CD14-positive monocyte (primary cell): Measurements from ENCODE around the gene LRTM2. TPM values are rescaled to one million over a fixed set of nuclear protein-coding genes. Genes with fewer than 3 reads are reported as not detected.

Experiments
- DNase-seq, 3 donors: peaks; one replicate each; pipeline ENCODE4 v3.0.0-alpha.2; 2011 to 2022
- H2AFZ ChIP-seq: 2 replicates; pipeline ENCODE4 v1.6.0; 2012; ENCODE audit warnings: mild to moderate bottlenecking, low read depth, low read length, inconsistent platforms; ENCODE audit not compliant: insufficient read depth, poor library complexity, severe bottlenecking
- H3K27ac ChIP-seq, 2 donors: 1 replicate in 1 of 2; 2 replicates in 1 of 2; pipeline ENCODE4 v1.5.1; 2012 to 2013; ENCODE audit warnings: low read length in 2 of 2, control low read depth in 1 of 2, inconsistent platforms in 1 of 2, low read depth in 1 of 2, mild to moderate bottlenecking in 1 of 2
- H3K27me3 ChIP-seq, 2 donors: one replicate each; pipeline versions ENCODE4 v1.6.0 to v1.6.1; 2011 to 2013; ENCODE audit warnings: low read length in 2 of 2; ENCODE audit not compliant: control insufficient read depth in 2 of 2, insufficient read depth in 2 of 2
- H3K36me3 ChIP-seq, 2 donors: replicated peaks in 1 of 2; 1 replicate in 1 of 2; 2 replicates in 1 of 2; pipeline versions ENCODE4 v1.5.1 to v1.6.1; 2012 to 2013; ENCODE audit warnings: low read length in 2 of 2, control low read depth in 1 of 2, inconsistent platforms in 1 of 2, mild to moderate bottlenecking in 1 of 2; ENCODE audit not compliant: insufficient read depth in 2 of 2, control insufficient read depth in 1 of 2
- H3K4me1 ChIP-seq, 2 donors: 1 replicate in 1 of 2; 2 replicates in 1 of 2; pipeline versions ENCODE4 v1.5.1 to v1.6.1; 2012 to 2013; ENCODE audit warnings: low read length in 2 of 2, control low read depth in 1 of 2, inconsistent platforms in 1 of 2, mild to moderate bottlenecking in 1 of 2, moderate library complexity in 1 of 2; ENCODE audit not compliant: insufficient read depth in 2 of 2, control insufficient read depth in 1 of 2
- H3K4me2 ChIP-seq: replicated peaks from 2 replicates; pipeline ENCODE3; 2012; ENCODE audit warnings: low read length, moderate library complexity, mild to moderate bottlenecking; ENCODE audit not compliant: poor library complexity, severe bottlenecking; ENCODE audit errors: extremely low read depth
- H3K4me3 ChIP-seq, 3 experiments: fragments of 200-600 bp in 1 of 3; sonication (generic) in 1 of 3; replicated peaks in 1 of 3; 1 replicate in 2 of 3; 2 replicates in 1 of 3; pipeline ENCODE4 v1.5.1; 2011 to 2013; ENCODE audit warnings: low read length in 3 of 3, mild to moderate bottlenecking in 3 of 3, control low read depth in 2 of 3, low read depth in 2 of 3, inconsistent platforms in 1 of 3, moderate library complexity in 1 of 3
- H3K79me2 ChIP-seq: 2 replicates; pipeline ENCODE4 v1.6.0; 2012; ENCODE audit warnings: mild to moderate bottlenecking, control low read depth, inconsistent platforms, low read length, moderate library complexity; ENCODE audit not compliant: insufficient read depth
- H3K9ac ChIP-seq: 2 replicates; pipeline ENCODE4 v1.6.0; 2017; ENCODE audit warnings: low read length, mild to moderate bottlenecking; ENCODE audit not compliant: insufficient read depth, poor library complexity, severe bottlenecking
- H3K9me3 ChIP-seq, 2 donors: replicated peaks in 1 of 2; 1 replicate in 1 of 2; 2 replicates in 1 of 2; pipeline versions ENCODE4 v1.5.1 to v1.6.1; 2012 to 2013; ENCODE audit warnings: low read length in 2 of 2, control low read depth in 1 of 2; ENCODE audit not compliant: control insufficient read depth in 1 of 2, insufficient read depth in 1 of 2
- H4K20me1 ChIP-seq: 2 replicates; pipeline ENCODE4 v1.6.0; 2012; ENCODE audit warnings: mild to moderate bottlenecking, low read length, control low read depth, moderate library complexity; ENCODE audit not compliant: insufficient read depth
- H3K27ac Mint-ChIP-seq, 7 donors: one replicate each; pipeline ENCODE4 v1.8.0; 2020; ENCODE audit warnings: mild to moderate bottlenecking in 7 of 7, mixed read lengths in 7 of 7, moderate library complexity in 6 of 7, inconsistent platforms in 2 of 7
- H3K27me3 Mint-ChIP-seq, 3 donors: one replicate each; pipeline ENCODE4 v1.8.0; 2021 to 2022; ENCODE audit warnings: low read depth in 3 of 3, mild to moderate bottlenecking in 3 of 3, mixed read lengths in 3 of 3, moderate library complexity in 3 of 3, inconsistent platforms in 1 of 3
- H3K36me3 Mint-ChIP-seq, 2 donors: one replicate each; pipeline ENCODE4 v1.8.0; 2020; ENCODE audit warnings: mixed read lengths in 2 of 2, inconsistent platforms in 1 of 2, mild to moderate bottlenecking in 1 of 2
- H3K4me1 Mint-ChIP-seq: one replicate; pipeline ENCODE4 v1.8.0; 2020; ENCODE audit warnings: mild to moderate bottlenecking, mixed read lengths
- H3K4me3 Mint-ChIP-seq, 2 donors: one replicate each; pipeline ENCODE4 v1.8.0; 2020; ENCODE audit warnings: mild to moderate bottlenecking in 2 of 2, mixed read lengths in 2 of 2, moderate library complexity in 1 of 2
- H3K9me3 Mint-ChIP-seq, 7 donors: one replicate each; pipeline ENCODE4 v1.8.0; 2020 to 2022; ENCODE audit warnings: mixed read lengths in 7 of 7, mild to moderate bottlenecking in 6 of 7, moderate library complexity in 6 of 7, inconsistent platforms in 2 of 7
- WGBS: methylation state at CpG from one replicate; pipeline ENCODE4 v1.1.5; 2013; ENCODE audit warnings: missing lambda C conversion rate; ENCODE audit not compliant: insufficient coverage; 5-methylcytosine and 5-hydroxymethylcytosine counted together
- intact Hi-C, 2 donors: fragments of 100-400 bp; cut with micrococcal nuclease; formaldehyde crosslinking; loops; one replicate each; pipeline versions ENCODE4 v1.15.0 to v1.15.1; 2023
- polyA plus RNA-seq, 3 donors: library from polyadenylated mRNA; depleted of rRNA in 1 of 3; unstranded in 2 of 3; stranded (reverse) in 1 of 3; fragments of 300-500 nt in 2 of 3; fragments of >200 nt in 1 of 3; fragmentation: Illumina TruSeq in 2 of 3; gene quantifications; 1 replicate in 2 of 3; 2 replicates in 1 of 3; pipeline ENCODE4 v1.2.3, GENCODE V29; 2012 to 2021
- TF ChIP-seq, protein P1 (sequence below): fragments of 200-600 bp; IDR thresholded peaks from one replicate; pipeline ENCODE4 v1.8.0; 2022; ENCODE audit warnings: antibody characterized with exemption, mild to moderate bottlenecking

LRTM2 gene
- polyA plus RNA-seq, 3 donors, result not detected

DNA sequence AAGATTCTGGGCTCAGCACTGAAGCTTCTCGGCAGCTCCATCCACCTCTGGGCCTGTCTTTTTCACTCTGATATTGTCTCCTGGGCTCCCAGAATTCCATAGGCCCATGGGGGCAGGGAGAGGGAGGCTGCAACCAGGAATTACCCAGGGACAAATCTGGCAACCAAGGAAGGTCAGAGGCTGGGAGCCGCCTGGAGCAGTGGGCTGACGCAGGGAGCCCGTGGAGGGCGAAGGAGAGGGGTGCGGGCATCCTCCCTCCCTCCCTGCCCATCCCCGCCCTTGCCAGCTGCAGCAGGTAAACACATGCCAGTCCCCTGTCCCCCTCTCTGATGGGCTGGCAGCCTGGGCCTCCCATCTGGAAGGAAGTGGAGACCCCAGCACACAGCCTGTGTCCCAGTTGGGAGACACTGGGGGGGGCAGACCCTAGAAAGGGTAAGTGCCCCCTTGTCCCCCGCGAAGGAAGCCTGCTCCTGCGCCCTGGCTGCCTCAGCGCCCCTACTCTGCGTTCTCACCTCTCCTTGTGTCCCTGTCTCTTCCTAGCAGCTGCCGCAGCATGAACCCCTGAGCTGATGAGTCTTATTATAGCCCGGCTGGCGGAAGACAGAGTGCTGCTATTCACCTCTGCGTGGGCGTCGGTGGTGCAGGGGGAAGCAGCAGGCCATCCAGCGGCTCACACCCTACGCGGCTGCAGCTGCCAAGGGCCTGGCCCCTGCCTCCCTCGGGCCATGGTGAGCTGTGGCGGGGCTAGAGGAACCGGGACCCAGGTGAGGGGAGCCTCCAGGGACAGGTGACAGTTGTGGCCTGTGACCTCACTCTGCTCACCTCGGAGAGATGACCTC is 6.7 kb downstream of the LRTM2 start:
- TF ChIP-seq, protein P1, sequence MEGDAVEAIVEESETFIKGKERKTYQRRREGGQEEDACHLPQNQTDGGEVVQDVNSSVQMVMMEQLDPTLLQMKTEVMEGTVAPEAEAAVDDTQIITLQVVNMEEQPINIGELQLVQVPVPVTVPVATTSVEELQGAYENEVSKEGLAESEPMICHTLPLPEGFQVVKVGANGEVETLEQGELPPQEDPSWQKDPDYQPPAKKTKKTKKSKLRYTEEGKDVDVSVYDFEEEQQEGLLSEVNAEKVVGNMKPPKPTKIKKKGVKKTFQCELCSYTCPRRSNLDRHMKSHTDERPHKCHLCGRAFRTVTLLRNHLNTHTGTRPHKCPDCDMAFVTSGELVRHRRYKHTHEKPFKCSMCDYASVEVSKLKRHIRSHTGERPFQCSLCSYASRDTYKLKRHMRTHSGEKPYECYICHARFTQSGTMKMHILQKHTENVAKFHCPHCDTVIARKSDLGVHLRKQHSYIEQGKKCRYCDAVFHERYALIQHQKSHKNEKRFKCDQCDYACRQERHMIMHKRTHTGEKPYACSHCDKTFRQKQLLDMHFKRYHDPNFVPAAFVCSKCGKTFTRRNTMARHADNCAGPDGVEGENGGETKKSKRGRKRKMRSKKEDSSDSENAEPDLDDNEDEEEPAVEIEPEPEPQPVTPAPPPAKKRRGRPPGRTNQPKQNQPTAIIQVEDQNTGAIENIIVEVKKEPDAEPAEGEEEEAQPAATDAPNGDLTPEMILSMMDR, result no peak
- H3K9ac ChIP-seq, result no peak overlapping the region
- no peak overlapping the region for H3K27ac Mint-ChIP-seq

DNA sequence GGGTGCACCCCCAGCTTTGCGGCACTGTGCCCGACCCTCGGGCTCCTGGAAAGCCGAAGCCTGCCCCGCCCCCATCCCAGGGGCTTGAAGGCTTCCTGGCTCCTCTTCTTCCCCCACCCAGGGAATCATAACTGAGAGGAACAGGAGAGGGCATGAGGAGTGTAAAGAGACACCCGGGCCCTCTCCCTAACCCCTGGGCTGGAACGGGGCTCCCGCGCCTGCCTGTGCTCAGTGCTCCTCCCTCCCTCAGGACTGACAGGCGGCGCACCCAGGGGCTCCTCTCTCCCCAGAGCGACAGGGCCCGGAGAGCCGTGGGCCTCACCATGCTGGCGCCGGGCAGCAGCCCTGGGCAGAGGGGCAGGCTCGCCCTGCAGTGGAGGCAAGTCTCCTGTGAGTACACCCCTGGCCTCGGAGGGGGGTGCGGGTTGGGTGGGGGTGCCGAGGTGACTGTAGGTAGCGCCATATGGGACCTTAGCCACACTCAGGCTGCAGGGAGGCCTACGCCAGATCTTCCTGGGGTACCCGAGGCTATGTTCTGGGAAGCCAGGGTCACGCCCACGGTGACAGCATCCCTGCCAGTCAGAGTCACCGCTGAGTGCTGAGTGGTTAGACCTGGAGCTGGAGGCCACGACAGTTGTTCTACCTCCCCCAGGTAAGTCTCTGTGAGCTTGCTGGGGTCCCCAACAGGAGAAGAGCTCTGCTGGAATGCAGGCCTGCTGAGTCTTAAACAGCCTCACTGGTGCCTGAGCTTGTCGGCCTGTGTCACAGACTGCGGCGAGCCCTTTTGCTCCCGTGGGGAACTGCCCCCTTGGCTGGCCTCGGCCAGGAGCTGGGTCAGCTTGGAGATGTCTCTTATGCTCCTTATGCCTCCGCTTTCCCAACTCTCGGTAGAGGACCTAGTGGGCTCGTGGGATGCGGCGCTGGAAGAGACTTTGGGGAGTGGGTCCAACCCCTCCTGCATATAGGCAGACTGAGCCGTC is 7.8 kb downstream of the LRTM2 start:
- Histone ChIP-seq H3K9ac (no peak overlapping the region), H3K4me1 (no peaks in the 10 kb centered on the region), H3K79me2 (no peaks in the 10 kb centered on the region), H3K27ac (no peak overlapping the region), H3K27me3 (peaks cover 2 to 26% of the 10 kb centered on the region in 2 donors), H3K4me2 (no peak overlapping the region), H3K4me3 (no peak overlapping the region), H3K36me3 (no peaks in the 10 kb centered on the region), H4K20me1 (no peaks in the 10 kb centered on the region), H3K9me3 (no peaks in the 10 kb centered on the region), H2AFZ (no peak overlapping the region)
- peaks cover 5% of the 10 kb centered on the region for H3K4me1 Mint-ChIP-seq
- 91% methylated on average over 29 of the region's 38 CpGs for WGBS
- H3K9me3 Mint-ChIP-seq, result peaks cover 0 to 2% (median 0%) of the 10 kb centered on the region in 7 donors
- H3K27me3 Mint-ChIP-seq, result peaks cover 22 to 31% (median 23%) of the 10 kb centered on the region in 3 donors
- H3K36me3 Mint-ChIP-seq, result no peaks in the 10 kb centered on the region
- TF ChIP-seq, protein P1, result no peak
- intact Hi-C loops, result no loop called here
- no peak for DNase-seq
- H3K27ac Mint-ChIP-seq, result no peak overlapping the region
- H3K4me3 Mint-ChIP-seq, result no peak overlapping the region

More for the DNA sequence above, 6.7 kb downstream of the LRTM2 start:
- Histone ChIP-seq H3K4me1 (no peaks in the 10 kb centered on the region), H2AFZ (no peak overlapping the region), H4K20me1 (no peaks in the 10 kb centered on the region), H3K79me2 (no peaks in the 10 kb centered on the region), H3K36me3 (no peaks in the 10 kb centered on the region), H3K4me2 (no peak overlapping the region), H3K9me3 (no peaks in the 10 kb centered on the region), H3K4me3 (no peak overlapping the region), H3K27ac (no peak overlapping the region), H3K27me3 (peaks cover 2 to 26% of the 10 kb centered on the region in 2 donors)
- H3K9me3 Mint-ChIP-seq, result peaks cover 0 to 2% (median 0%) of the 10 kb centered on the region in 7 donors
- no peaks in the 10 kb centered on the region for H3K36me3 Mint-ChIP-seq
- intact Hi-C loops, result no loop called here
- DNase-seq, result no peak
- H3K4me1 Mint-ChIP-seq, result peaks cover 5% of the 10 kb centered on the region
- WGBS, result 84% methylated on average over 19 of the region's 25 CpGs
- peaks cover 23 to 31% (median 25%) of the 10 kb centered on the region in 3 donors for H3K27me3 Mint-ChIP-seq
- H3K4me3 Mint-ChIP-seq, result no peak overlapping the region
